GM21528 (cell line): ENCODE measurements around the gene AKAP13.

Source experiments
- ATAC-seq: cut with Tn5 transposase; IDR thresholded peaks from one replicate; pipeline ENCODE4 v1.9.1; 2021; ENCODE audit warnings: mild to moderate bottlenecking, moderate library complexity; ENCODE audit not compliant: unreplicated experiment, low FRiP score

Gene AKAP13

GRCh38 chr15:85757939-85758654 lies 377.7 kb downstream of the AKAP13 start:
- ATAC-seq, result no peak

GRCh38 chr15:85758655-85758978 lies 378.2 kb downstream of the AKAP13 start:
- no peak for ATAC-seq

GRCh38 chr15:85759376-85759775 lies 379.0 kb downstream of the AKAP13 start:
- ATAC-seq, result no peak

GRCh38 chr15:85760049-85760448 lies 379.6 kb downstream of the AKAP13 start:
- no peak for ATAC-seq

GRCh38 chr15:85760531-85761371 lies 380.3 kb downstream of the AKAP13 start:
- ATAC-seq, result no peak

- ATAC-seq, result no peak
Measured at GRCh38 chr15:85761635-85762034, 381.2 kb downstream of the AKAP13 start.

- no peak for ATAC-seq
Measured at GRCh38 chr15:85762039-85762755, 381.8 kb downstream of the AKAP13 start.

GRCh38 chr15:85762756-85763127 lies 382.3 kb downstream of the AKAP13 start:
- no peak for ATAC-seq

- no peak for ATAC-seq
Measured at GRCh38 chr15:85763157-85763556, 382.8 kb downstream of the AKAP13 start.

- no peak for ATAC-seq
Measured at GRCh38 chr15:85763673-85764633, 383.6 kb downstream of the AKAP13 start.

GRCh38 chr15:85764649-85765277 lies 384.4 kb downstream of the AKAP13 start:
- ATAC-seq, result no peak

GRCh38 chr15:85766001-85766831 lies 385.8 kb downstream of the AKAP13 start:
- ATAC-seq, result no peak

- ATAC-seq, result no peak
Measured at GRCh38 chr15:85767785-85768529, 387.6 kb downstream of the AKAP13 start.

GRCh38 chr15:85768595-85769168 lies 388.3 kb downstream of the AKAP13 start:
- no peak for ATAC-seq

- ATAC-seq, result no peak
Measured at GRCh38 chr15:85769182-85769900, 388.9 kb downstream of the AKAP13 start.

- no peak for ATAC-seq
Measured at GRCh38 chr15:85770096-85771041, 390.0 kb downstream of the AKAP13 start.
